RWPE1 (cell line): ENCODE results near the gene SDHAF3.

Experiments used
- CTCF ChIA-PET: fragments of 350-600 bp; sonication (Branson Sonifier 250); formaldehyde crosslinking; extraction: SDS; loops from one replicate; lab custom pipeline; 2021; lab: Yijun Ruan, JAX
- POLR2A ChIA-PET: fragments of 400-600 bp; formaldehyde crosslinking; extraction: SDS; loops from one replicate; lab custom pipeline; 2020; ENCODE audit warnings: antibody characterized with exemption; ENCODE audit not compliant: low non-redundant PET; lab: Yijun Ruan, JAX
- DNase-seq: peaks from one replicate; pipeline ENCODE4 v3.0.0; 2012; ENCODE audit warnings: low spot score
- H3K27ac ChIP-seq: fragments of 450-650 bp; 2 replicates; pipeline ENCODE4 v1.5.1; 2017
- TF ChIP-seq, protein P1 (sequence below): fragments of 450-650 bp; conservative IDR thresholded peaks from 2 replicates; pipeline ENCODE4 v1.5.1; 2017; ENCODE audit warnings: low read depth, mild to moderate bottlenecking

Gene SDHAF3

GRCh38 chr7:97088364-97088763 lies 29.1 kb upstream of the SDHAF3 start:
- ChIA-PET CTCF (interaction anchor here (0.7 to 1.1 kb wide), 2 partner anchors 11 kb away, joined by 3 to 4 read pairs; no protein-coding TSS in a partner anchor), POLR2A (no interaction called here)
- no peak overlapping the region for H3K27ac ChIP-seq
- no peak for DNase-seq
- TF ChIP-seq, protein P1, sequence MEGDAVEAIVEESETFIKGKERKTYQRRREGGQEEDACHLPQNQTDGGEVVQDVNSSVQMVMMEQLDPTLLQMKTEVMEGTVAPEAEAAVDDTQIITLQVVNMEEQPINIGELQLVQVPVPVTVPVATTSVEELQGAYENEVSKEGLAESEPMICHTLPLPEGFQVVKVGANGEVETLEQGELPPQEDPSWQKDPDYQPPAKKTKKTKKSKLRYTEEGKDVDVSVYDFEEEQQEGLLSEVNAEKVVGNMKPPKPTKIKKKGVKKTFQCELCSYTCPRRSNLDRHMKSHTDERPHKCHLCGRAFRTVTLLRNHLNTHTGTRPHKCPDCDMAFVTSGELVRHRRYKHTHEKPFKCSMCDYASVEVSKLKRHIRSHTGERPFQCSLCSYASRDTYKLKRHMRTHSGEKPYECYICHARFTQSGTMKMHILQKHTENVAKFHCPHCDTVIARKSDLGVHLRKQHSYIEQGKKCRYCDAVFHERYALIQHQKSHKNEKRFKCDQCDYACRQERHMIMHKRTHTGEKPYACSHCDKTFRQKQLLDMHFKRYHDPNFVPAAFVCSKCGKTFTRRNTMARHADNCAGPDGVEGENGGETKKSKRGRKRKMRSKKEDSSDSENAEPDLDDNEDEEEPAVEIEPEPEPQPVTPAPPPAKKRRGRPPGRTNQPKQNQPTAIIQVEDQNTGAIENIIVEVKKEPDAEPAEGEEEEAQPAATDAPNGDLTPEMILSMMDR = no peak

DNA sequence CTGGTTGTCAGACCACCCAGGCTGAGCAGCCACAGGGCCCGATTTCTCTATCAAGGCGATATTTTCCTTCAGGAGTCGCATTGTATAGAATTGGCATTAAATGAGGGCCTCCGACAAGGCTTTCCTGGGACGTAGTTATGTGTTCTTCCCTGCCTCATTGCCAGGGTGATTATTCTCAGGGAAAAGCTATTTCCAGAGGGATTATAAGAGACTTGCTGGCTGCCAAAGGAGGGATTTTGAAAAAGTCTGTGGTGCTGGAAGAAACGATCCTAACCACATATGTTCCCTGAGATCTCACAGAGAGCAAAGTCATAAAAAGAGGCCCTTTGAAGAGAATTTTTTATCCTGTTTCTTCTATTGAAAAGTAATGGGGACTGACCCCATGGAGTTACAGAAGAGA lies 27.7 kb upstream of the SDHAF3 start:
- CTCF ChIA-PET = interaction anchor here (1.2 kb wide), 1 partner anchor 15 kb away, joined by 3 read pairs; no protein-coding TSS in a partner anchor

GRCh38 chr7:97090761-97091353 lies 26.6 kb upstream of the SDHAF3 start:
- TF ChIP-seq, protein P1 = no peak
- CTCF ChIA-PET = no interaction called here
- no peak overlapping the region for H3K27ac ChIP-seq
- POLR2A ChIA-PET = no interaction called here
- no peak for DNase-seq

More for the DNA sequence above, 27.7 kb upstream of the SDHAF3 start:
- no peak overlapping the region for H3K27ac ChIP-seq
- DNase-seq = no peak
- POLR2A ChIA-PET = no interaction called here
- TF ChIP-seq, protein P1 = no peak

DNA sequence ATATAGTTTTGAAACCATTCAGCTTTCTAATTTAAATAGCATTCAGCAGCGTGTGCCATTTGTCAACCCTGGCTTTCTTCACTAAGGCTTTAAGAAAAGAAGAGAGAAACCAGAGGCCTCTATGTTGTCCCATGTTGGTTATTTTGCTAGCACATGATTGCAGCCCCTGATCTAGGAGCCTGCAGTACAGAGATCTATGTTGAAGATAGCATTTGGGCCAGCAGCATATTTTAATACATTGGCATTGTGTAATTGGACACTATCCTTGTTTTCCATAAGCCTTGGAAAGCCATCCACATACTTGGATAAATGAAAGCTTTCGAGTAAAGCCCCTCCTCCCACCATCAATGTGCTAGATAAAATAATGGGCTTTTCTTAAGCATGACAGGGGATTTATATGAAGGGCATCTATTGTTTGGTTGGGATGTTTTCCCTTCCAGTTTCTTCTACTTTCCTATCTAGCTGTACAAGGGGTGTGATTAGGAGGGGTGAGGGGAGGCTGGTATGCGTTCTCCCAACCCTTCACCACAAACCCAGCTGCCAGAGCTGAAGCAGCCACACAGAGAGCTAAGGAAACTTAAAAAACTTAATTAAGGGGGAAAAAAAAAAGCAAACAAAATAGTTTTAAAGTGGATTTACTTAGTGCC lies 23.1 kb upstream of the SDHAF3 start:
- POLR2A ChIA-PET = no interaction called here
- CTCF ChIA-PET = no interaction called here

DNA sequence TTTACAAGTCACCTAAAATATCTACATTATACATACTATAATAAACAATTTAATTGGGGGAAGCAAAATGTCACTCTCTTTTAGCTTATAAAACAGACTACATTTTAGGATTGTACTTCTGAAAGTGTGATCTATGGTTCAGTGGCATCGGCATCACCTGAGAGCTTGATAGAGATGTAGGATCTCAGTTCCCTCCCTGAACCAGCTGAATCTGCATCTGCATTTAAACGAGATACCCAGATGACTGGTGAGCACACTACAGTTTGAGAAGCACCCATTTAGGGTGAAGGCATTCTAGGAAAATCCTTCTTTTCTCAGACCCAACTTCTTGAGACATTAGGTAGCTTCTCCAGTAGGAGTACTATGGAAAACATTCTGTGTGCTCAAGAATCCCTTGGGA lies 21.5 kb upstream of the SDHAF3 start:
- TF ChIP-seq, protein P1 = no peak
- DNase-seq = no peak
- H3K27ac ChIP-seq = no peak overlapping the region
- ChIA-PET POLR2A (no interaction called here), CTCF (interaction anchor here (0.7 kb wide), 1 partner anchor 12 kb away, joined by 3 read pairs; no protein-coding TSS in a partner anchor)

More for the DNA sequence above, 23.1 kb upstream of the SDHAF3 start:
- TF ChIP-seq, protein P1 = no peak
- no peak for DNase-seq
- H3K27ac ChIP-seq = no peak overlapping the region

- ChIA-PET POLR2A (no interaction called here), CTCF (interaction anchor here (0.7 kb wide), 1 partner anchor 12 kb away, joined by 3 read pairs; no protein-coding TSS in a partner anchor)
- TF ChIP-seq, protein P1 = no peak
- DNase-seq = no peak
- H3K27ac ChIP-seq = no peak overlapping the region
These were observed 20.8 kb upstream of the SDHAF3 start for GRCh38 chr7:97096661-97097060.
